HT-29 (cell line): ENCODE data around the gene LBR. TPM values are rescaled to one million over a fixed set of nuclear protein-coding genes. Genes with fewer than 3 reads are reported as not detected.
"Not testable (repeated sequence)": the region's sequence is repeated elsewhere in the genome, so short reads cannot be mapped to it uniquely, and the experiment has no call there.

Experiments used
- DNase-seq: peaks from one replicate; pipeline ENCODE4 v3.0.0-alpha.2; 2015; ENCODE audit warnings: low spot score
- total RNA-seq: library from RNA; depleted of rRNA; stranded (reverse); fragments of >200 nt; shearing (Covaris generic); gene quantifications from 2 replicates; pipeline ENCODE4 v1.2.3, GENCODE V29; 2014; rRNA removed

LBR gene
- 42.9 and 43.9 TPM in 2 replicates for total RNA-seq

DNA sequence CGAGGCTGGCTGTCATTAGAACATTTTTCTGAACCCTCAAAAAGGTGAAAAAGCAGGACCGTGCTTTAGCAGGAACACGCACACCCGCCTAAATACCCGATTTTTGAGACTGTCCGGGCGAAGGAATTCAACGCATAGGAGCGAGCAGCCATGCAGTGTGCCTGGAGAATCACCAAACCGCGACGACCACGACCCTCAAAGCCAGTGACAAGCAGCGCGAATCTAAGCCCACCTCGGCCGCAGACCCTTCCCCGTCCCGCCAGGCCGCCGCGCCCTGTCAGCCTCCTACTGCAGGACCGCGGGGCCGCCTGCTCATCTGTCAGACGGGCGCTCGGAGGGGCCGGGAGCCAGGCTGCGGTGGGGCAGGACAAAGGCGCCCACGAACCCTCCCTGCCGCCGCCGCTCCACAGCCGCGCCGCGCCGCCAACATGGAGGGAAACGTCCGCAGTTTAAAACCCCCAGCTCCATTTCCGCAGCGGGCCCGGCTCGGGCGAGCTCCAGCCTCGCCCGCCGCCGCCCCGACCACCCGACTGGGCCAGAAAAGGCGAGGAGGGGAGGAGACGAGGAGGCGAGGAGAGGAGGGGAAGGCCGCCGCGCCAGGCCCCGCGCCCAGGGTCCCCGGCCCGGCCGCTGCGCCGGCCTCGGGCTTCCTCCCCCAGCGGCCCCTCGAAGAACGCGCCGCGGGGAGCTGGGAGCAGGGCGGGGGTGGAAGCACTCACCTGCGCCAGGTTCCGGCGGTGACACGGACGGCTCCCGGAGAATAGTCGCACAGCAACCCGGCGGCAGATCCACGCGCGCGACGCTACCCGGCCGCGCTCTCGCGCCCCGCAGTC, at the start of gene LBR:
LBR (minus strand) TSS at position 804 of the 833 bp plus-strand sequence. CDS start 3,963 bp downstream, outside the sequence.
- DNase-seq = peak; percentile 36

DNA sequence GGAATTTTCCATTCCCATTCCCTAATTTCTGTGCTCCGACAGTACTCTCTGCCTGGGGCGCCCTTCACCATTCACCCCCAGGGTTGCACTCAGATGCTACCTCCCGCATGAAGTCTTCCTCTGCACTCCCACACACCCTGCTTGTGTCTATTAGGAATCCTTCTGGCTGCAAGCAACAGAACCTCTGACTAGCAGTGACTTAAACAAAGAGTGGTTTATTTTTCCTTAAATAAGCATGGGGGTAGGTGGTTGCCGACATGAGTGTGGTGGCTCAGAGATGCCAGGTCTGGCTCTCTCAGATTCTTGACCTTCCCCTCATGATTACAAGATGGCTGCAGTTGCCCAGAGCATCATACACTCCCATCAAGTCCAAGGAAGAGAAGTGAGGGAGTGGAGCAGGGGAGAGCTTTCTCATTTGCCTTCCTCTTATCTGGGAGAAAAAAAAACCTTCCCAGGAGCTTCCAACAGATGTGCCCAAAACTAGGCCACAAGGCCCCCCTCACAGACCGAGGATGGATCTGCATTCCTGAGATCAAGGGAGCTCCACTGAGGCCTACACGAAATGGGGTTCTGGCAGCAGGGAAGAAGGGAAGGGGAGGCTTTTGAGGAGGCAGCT, 49.6 kb upstream of the LBR start:
- no peak for DNase-seq

DNA sequence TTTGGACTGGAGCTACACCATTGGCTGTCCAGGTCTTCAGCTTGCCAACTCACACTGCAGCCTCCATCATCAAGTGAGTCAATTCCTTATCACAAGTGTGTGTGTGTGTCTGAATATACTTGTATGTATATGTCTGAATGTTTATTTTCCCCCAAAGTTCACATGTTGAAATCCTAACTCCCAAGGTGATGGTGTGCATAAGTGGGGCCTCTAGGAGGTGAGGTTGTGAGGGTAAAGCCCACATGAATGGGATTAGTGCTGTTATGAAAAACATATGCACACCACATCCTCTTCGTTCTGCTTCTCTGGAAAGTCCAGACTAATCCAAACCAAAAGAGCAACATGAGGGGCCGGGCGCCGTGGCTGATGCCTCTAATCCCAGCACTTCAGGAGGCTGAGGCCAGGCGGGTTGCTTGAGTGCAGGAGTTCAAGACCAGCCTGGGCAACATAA, 48.7 kb upstream of the LBR start:
- DNase-seq = no peak

DNA sequence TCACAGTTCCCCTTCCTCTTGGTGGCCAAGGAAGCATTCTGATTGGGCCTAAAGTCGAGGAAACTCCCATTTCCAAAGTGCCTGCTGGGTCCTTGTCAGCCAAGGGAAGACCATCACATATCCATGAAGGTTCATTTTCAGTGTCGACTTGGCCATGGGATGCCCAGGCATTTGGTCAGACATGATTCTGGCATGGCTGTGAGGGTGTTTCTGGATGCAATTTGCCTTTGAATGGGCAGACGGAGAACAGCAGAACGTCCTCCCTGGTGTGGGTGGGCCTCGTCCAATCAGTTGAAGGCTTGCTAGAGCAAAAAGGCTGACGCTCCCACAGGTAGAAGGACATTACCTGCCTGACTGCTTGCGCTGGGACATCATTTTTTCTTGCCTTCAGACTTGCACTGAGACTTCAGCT, 48.3 kb upstream of the LBR start:
- DNase-seq = no peak

- DNase-seq = peak; percentile 75
Measured at GRCh38 chr1:225474986-225475820, 47.4 kb upstream of the LBR start.

GRCh38 chr1:225474439-225474985, 46.7 kb upstream of the LBR start:
- no peak for DNase-seq

- DNase-seq = not testable (repeated sequence)
Measured at GRCh38 chr1:225473676-225474438, 46.0 kb upstream of the LBR start.

GRCh38 chr1:225473266-225473665, 45.4 kb upstream of the LBR start:
- DNase-seq = not testable (repeated sequence)

- no peak for DNase-seq
Measured at GRCh38 chr1:225471453-225472301, 43.8 kb upstream of the LBR start.

- DNase-seq = no peak
Measured at GRCh38 chr1:225471109-225471452, 43.2 kb upstream of the LBR start.

- DNase-seq = no peak
Measured at GRCh38 chr1:225470211-225471108, 42.6 kb upstream of the LBR start.

GRCh38 chr1:225469051-225469450, 41.2 kb upstream of the LBR start:
- no peak for DNase-seq

GRCh38 chr1:225468270-225469020, 40.6 kb upstream of the LBR start:
- DNase-seq = no peak

GRCh38 chr1:225467193-225468020, 39.6 kb upstream of the LBR start:
- DNase-seq = no peak

DNA sequence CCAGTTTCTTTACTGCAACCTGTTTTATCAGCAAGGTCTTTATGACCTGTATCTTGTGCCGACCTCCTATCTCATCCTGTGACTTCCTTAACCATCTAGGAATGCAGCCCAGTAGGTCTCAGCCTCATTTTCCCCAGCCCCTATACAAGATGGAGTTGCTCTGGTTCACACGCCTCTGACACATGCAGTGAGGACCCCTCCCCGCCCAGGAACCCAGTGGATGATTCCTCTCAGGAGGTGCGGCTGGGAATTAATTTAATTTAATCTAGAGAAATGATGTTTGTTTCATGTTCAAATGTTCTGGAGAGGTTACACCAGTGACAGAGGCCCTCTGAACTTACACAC, 39.0 kb upstream of the LBR start:
- no peak for DNase-seq

DNA sequence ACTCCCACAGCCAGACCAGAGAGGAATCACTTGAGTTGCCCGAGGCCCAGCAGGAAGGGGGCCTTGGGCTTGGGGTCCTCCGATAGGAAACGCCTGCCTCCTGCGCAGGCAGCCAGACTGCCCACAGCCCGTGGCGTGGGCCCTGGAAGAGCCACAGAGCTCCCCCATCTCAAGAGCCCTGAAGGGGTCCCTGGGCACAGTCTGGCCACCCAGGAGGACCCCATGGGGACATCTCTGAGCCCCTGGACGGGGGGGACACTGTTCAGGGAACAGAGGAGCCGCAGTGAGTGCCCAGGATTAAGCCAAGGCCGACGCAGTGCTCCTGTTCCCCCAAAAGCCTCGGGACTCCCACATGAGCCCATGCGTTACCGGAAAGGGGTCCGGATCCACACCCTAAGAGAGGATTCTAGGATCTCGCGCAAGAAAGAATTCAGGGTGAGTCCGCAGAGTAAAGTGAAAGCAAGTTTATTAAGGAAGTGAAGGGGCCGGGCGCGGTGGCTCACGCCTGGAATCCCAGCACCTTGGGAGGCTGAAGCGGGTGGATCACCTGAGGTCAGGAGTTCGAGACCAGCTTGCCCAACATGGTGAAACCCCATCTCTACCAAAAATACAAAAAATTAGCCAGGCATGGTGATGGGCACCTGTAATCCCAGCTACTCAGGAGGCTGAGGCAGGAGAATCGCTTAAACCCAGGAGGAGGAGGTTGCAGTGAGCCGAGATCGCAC, 38.1 kb upstream of the LBR start:
- DNase-seq = no peak
